Upper lobe of left lung (tissue), 6 donors: ENCODE data around the gene NVL. TPM values are rescaled to one million over a fixed set of nuclear protein-coding genes. Genes with fewer than 3 reads are reported as not detected.
A peak's percentile ranks its signal among the peaks of the same experiment; 100 is the strongest.

Experiments used
- ATAC-seq, 2 donors: fragments of 200-7000 bp; cut with Tn5 transposase; one replicate each; pipeline ENCODE4 v1.9.1; 2022; ENCODE audit warnings: mild to moderate bottlenecking in 2 of 2, moderate library complexity in 2 of 2; ENCODE audit not compliant: low FRiP score in 2 of 2
- DNase-seq, 2 donors: peaks; one replicate each; pipeline ENCODE4 v3.0.0-alpha.2; 2019 to 2020
- H3K27ac ChIP-seq, 4 donors: fragments of 200-600 bp; sonication (generic); one replicate each; pipeline ENCODE4 v1.5.1; 2016 to 2019
- H3K27me3 ChIP-seq, 4 donors: fragments of 200-600 bp; sonication (generic); one replicate each; pipeline ENCODE4 v1.5.1; 2017 to 2019
- H3K36me3 ChIP-seq, 4 donors: fragments of 200-600 bp; sonication (generic); one replicate each; pipeline ENCODE4 v1.5.1; 2016 to 2019
- H3K4me1 ChIP-seq, 4 donors: fragments of 200-600 bp; sonication (generic); one replicate each; pipeline ENCODE4 v1.5.1; 2018 to 2019
- H3K4me3 ChIP-seq, 4 donors: fragments of 200-600 bp; sonication (generic); one replicate each; pipeline ENCODE4 v1.5.1; 2017 to 2019; ENCODE audit warnings: mild to moderate bottlenecking in 2 of 4, moderate library complexity in 1 of 4
- H3K9me3 ChIP-seq, 4 donors: fragments of 200-600 bp; sonication (generic); one replicate each; pipeline ENCODE4 v1.5.1; 2018 to 2019
- CTCF ChIP-seq, 6 experiments: fragments of 450-650 bp in 4 of 6; fragments of 200-600 bp in 2 of 6; sonication (generic) in 2 of 6; IDR thresholded peaks; one replicate each; pipeline ENCODE4 v1.5.1; 2016 to 2019; ENCODE audit warnings: antibody characterized with exemption in 6 of 6
- EP300 ChIP-seq, 4 donors: sonication (generic); formaldehyde crosslinking; IDR thresholded peaks; one replicate each; pipeline ENCODE4 v1.5.1; 2017; ENCODE audit warnings: antibody characterized with exemption in 4 of 4, control low read depth in 2 of 4
- POLR2A ChIP-seq, 4 donors: fragments of 450-650 bp; IDR thresholded peaks; one replicate each; pipeline ENCODE4 v1.5.1; 2016 to 2017; ENCODE audit warnings: antibody characterized with exemption in 4 of 4, mild to moderate bottlenecking in 2 of 4
- POLR2AphosphoS5 ChIP-seq, 2 donors: sonication (generic); formaldehyde crosslinking; IDR thresholded peaks; one replicate each; pipeline ENCODE4 v1.5.1; 2017; ENCODE audit warnings: antibody characterized with exemption in 2 of 2
- WGBS, 2 donors: methylation state at CpG; one replicate each; pipeline ENCODE4 v1.1.5; 2017 to 2018; 5-methylcytosine and 5-hydroxymethylcytosine counted together
- total RNA-seq, 6 donors: library from RNA; depleted of rRNA in 4 of 6; stranded (reverse); fragments of >200 nt in 4 of 6; gene quantifications; one replicate each; pipeline versions ENCODE4 v1.1.0 to v1.2.1, GENCODE V29; 2016 to 2021
- donor health status: DM: no; HTN: no; CAD: no; lungs with moderate emphysema.
- donor health status: DM: no; HTN: yes; CAD: no; lungs with severe emphysema.

The NVL gene
- total RNA-seq, 6 donors from 2014 or later, result 20.2 to 56.6 (median 34.1) TPM

DNA sequence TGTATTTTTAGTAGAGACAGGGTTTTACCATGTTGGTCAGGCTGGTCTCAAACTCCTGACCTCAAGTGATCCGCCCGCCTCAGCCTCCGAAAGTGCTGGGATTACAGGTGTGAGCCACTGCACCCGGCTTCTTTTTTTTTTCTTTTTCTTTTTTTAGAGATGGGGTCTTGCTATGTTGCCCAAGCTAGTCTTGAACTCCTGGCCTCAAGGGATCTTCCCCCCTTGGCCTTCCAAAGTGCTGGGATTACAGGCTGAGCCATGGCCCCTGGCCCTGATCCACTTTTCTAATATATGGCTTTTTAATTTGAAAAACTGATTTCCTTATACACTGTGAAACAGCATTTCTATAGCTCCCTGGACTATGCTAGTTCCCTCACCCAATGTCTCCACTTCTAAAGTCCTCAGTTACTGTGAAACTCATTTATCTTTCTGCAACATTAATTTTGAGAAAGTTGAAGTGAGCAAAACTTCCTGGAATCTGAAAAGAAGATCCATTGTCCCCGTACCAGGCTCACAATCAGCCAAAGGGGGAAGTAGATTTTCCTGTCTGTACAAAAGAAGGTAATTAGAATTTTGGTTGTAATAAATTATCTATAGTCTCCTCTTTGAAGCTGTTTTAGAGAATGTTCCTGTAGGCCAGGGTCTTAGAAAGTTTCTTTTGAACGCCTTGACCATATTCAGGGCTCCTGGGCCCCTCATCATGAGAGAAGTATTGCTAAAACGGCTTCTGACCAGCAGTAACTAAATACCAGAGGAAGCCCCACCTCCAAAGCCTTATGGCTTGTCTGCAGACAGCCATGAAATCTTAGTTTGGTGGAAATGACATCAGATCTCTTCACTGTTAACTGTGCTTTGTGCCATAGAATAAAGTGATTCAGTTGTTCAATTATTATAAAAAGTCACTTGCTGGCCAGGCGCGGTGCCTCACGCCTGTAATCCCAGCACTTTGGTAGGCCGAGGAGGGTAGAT is 112.0 kb downstream of the NVL start:
- no peak for DNase-seq
- no peak for ATAC-seq
- no peak for TF ChIP-seq POLR2AphosphoS5 (IDR thresholded peaks at IDR 0.05)
- no peak for TF ChIP-seq POLR2A (IDR thresholded peaks at IDR 0.05)
- no peak for TF ChIP-seq CTCF (IDR thresholded peaks at IDR 0.05)
- TF ChIP-seq EP300 (IDR thresholded peaks at IDR 0.05), result no peak
- WGBS, 2 donors, result 82 to 83% methylated on average over 11 of the region's 11 CpGs
- Histone ChIP-seq H3K4me1 (peaks cover 0 to 19% (median 4%) of the 10 kb centered on the region in 4 donors), H3K36me3 (no peaks in the 10 kb centered on the region), H3K4me3 (no peak overlapping the region), H3K27me3 (no peaks in the 10 kb centered on the region), H3K27ac (no peak overlapping the region), H3K9me3 (no peaks in the 10 kb centered on the region)

GRCh38 chr1:224216382-224216781 is 113.6 kb downstream of the NVL start:
- no peak for ATAC-seq
- no peak for DNase-seq
- H3K9me3 ChIP-seq, result no peaks in the 10 kb centered on the region
- H3K4me1 ChIP-seq, result peaks cover 0 to 21% (median 4%) of the 10 kb centered on the region in 4 donors
- TF ChIP-seq EP300 (IDR thresholded peaks at IDR 0.05), result no peak
- no peak for TF ChIP-seq CTCF (IDR thresholded peaks at IDR 0.05)
- TF ChIP-seq POLR2A (IDR thresholded peaks at IDR 0.05), result no peak
- TF ChIP-seq POLR2AphosphoS5 (IDR thresholded peaks at IDR 0.05), result no peak
- no peaks in the 10 kb centered on the region for H3K36me3 ChIP-seq
- H3K27ac ChIP-seq, result no peak overlapping the region
- WGBS, 2 donors, result 91 to 95% methylated on average over 8 of the region's 8 CpGs
- no peaks in the 10 kb centered on the region for H3K27me3 ChIP-seq
- no peak overlapping the region for H3K4me3 ChIP-seq

DNA sequence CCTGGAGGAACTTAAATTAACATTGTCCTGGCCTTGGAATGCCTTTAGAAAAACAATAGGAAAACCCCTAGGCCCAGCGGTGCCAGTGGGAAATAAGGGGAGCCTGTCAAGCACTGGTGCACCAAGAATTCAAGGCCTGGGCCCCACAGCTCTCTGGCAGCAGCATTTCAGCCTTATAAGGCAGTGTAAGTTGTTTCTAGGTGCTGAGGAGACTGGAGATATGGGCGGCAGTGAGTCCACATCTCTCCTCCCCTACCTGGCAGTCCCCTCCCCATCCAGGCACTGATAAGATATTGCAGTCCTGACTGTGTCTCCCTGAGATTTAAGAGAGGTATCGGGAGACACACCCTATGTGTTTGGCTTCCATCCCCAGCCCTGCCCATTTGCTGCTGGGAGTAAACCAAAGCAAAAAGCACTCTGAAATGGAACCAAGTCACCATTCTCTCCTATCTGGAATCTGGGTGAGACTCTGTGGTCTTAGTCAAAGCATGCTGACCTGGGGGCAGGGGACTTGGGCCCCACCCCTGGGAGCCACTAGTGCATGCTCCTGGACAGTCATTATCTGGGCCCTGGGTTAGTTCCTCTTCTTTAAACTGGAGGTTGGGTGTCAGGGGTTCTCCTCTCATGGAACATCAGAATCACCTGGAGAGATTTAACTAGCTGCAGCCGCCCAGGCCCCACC is 116.4 kb downstream of the NVL start:
- no peaks in the 10 kb centered on the region for H3K27me3 ChIP-seq
- 56 to 68% methylated on average over 4 of the region's 4 CpGs for WGBS, 2 donors
- peaks cover 0 to 19% (median 4%) of the 10 kb centered on the region in 4 donors for H3K4me1 ChIP-seq
- no peak overlapping the region for H3K4me3 ChIP-seq
- ATAC-seq (peak in 1 of 2 donors; percentile 18), DNase-seq (peak in 1 of 2 donors; percentile 36)
- no peaks in the 10 kb centered on the region for H3K9me3 ChIP-seq
- no peaks in the 10 kb centered on the region for H3K36me3 ChIP-seq
- no peak for TF ChIP-seq EP300 (IDR thresholded peaks at IDR 0.05)
- TF ChIP-seq CTCF (IDR thresholded peaks at IDR 0.05), result no peak
- no peak for TF ChIP-seq POLR2AphosphoS5 (IDR thresholded peaks at IDR 0.05)
- TF ChIP-seq POLR2A (IDR thresholded peaks at IDR 0.05), result no peak
- peak overlapping the region; percentile 29 to 67 (median 54) for H3K27ac ChIP-seq

DNA sequence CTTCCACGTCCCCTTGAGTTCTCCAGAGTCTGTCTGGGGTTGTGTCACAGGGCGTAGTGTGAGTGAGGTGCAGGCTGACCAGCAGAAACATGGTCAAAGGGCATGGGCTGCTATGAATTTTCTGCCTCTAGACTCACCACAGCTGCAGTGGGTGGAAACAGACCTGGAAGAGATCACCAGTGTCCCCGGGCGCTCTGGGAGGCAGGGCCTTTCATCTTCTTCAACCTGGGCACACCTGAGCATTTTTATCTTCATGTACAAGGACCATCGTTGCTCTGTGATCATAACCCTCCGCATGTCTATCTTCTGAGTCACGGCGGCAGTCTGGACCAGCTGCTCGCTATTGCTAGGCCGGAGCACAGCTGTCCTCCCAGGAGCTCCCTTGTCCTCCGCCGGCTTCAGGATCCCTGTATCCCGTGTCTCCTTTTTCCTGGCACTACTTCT is 117.3 kb downstream of the NVL start:
- Histone ChIP-seq H3K27ac (no peak overlapping the region), H3K9me3 (no peaks in the 10 kb centered on the region), H3K4me1 (peaks cover 0 to 19% (median 4%) of the 10 kb centered on the region in 4 donors), H3K27me3 (no peaks in the 10 kb centered on the region), H3K4me3 (no peak overlapping the region), H3K36me3 (no peaks in the 10 kb centered on the region)
- 92 to 95% methylated on average over 13 of the region's 13 CpGs for WGBS, 2 donors
- DNase-seq (peak in 1 of 2 donors; percentile 26), ATAC-seq (peak; percentile 19 to 36)
- no peak for TF ChIP-seq EP300 (IDR thresholded peaks at IDR 0.05)
- no peak for TF ChIP-seq CTCF (IDR thresholded peaks at IDR 0.05)
- TF ChIP-seq POLR2A (IDR thresholded peaks at IDR 0.05), result no peak
- no peak for TF ChIP-seq POLR2AphosphoS5 (IDR thresholded peaks at IDR 0.05)
